ENCODE measurements around the gene KCNK3.

- TF ChIP-seq, protein P1, sequence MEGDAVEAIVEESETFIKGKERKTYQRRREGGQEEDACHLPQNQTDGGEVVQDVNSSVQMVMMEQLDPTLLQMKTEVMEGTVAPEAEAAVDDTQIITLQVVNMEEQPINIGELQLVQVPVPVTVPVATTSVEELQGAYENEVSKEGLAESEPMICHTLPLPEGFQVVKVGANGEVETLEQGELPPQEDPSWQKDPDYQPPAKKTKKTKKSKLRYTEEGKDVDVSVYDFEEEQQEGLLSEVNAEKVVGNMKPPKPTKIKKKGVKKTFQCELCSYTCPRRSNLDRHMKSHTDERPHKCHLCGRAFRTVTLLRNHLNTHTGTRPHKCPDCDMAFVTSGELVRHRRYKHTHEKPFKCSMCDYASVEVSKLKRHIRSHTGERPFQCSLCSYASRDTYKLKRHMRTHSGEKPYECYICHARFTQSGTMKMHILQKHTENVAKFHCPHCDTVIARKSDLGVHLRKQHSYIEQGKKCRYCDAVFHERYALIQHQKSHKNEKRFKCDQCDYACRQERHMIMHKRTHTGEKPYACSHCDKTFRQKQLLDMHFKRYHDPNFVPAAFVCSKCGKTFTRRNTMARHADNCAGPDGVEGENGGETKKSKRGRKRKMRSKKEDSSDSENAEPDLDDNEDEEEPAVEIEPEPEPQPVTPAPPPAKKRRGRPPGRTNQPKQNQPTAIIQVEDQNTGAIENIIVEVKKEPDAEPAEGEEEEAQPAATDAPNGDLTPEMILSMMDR (IDR thresholded peaks at IDR 0.05): no peak
- TF ChIP-seq POLR2A (IDR thresholded peaks at IDR 0.05): no peak
These were observed 32.4 kb downstream of the KCNK3 start for GRCh38 chr2:26724784-26725520.

Measured in thyroid gland (tissue), 4 donors.